Globus pallidus (tissue), 1 donor: ENCODE results near the gene CLEC10A.
"Not testable (repeated sequence)": the region's sequence is repeated elsewhere in the genome, so short reads cannot be mapped to it uniquely, and the experiment has no call there.

Experiments used
- DNase-seq: peaks from one replicate; pipeline ENCODE4 v3.0.0-alpha.2; 2015; ENCODE audit warnings: low spot score

CLEC10A gene

DNA sequence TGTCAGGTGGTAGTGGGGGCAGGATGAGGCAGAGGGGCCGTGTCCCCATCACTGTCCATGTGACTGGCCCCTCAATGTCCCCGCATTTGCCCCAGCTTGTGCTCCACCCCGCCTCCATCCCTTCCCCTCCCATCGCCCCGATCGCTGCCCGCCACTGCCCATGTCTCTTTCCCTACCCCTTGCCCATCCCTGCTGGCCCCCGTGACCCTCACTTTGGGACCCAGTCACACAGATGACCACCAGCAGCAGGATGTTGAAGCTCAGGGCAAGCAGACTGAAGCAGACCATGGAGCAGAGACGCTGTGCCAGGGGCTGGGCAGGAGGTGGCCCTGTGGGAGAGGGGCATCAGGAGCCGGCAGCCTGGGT, 28.5 kb upstream of the CLEC10A start:
- no peak for DNase-seq

GRCh38 chr17:7107795-7108559, 27.9 kb upstream of the CLEC10A start:
- no peak for DNase-seq

DNA sequence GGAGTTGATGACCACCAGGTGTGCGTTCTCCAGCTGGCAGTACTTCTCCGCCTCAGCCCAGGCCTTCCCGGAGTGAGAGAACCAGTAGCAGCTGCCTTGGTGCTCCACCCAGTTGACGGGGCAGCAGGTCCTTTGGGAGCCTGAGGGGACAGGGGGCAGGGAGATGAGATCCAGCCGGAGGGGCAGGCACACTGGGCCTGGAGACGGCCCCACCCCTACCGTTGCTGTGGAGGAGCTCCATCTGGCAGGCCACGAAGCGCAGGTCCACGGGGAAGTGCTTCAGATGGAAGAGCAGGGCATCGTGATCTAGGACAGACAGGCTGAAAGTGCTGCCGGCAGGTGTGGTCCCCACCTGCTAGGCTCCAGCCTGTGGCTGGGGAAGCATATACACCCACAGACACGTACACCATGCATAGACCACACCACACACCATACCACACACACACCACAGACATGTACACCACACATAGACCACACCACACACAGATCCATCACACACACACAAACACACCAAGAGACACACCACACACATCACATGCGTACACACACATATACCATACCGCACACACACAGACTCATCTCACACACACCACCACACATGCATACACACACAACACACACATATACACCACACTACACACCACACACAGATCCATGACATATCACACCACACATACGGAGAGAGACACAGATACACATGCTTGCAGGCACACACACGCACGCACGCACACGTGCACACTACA, 27.1 kb upstream of the CLEC10A start:
- DNase-seq = no peak

DNA sequence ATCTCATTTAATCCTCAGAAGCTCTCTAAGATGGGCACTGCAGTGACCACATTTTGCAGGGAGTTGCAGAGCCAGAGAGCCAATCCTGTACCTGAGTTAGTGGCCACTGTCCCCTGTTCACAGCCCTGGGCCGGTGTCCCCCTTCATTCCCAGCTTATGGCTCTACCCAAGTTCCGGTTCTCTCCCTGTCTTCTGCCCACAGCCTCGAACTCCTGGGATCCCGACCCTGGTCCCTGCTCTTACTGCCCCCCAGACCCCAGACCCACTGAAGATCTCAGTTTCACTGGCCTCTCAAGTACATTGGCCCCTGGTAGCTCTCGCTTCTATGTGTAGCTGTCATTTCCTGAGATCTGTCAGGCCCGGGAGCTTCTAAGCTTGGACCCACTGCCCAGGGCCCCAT, 22.4 kb upstream of the CLEC10A start:
- no peak for DNase-seq

DNA sequence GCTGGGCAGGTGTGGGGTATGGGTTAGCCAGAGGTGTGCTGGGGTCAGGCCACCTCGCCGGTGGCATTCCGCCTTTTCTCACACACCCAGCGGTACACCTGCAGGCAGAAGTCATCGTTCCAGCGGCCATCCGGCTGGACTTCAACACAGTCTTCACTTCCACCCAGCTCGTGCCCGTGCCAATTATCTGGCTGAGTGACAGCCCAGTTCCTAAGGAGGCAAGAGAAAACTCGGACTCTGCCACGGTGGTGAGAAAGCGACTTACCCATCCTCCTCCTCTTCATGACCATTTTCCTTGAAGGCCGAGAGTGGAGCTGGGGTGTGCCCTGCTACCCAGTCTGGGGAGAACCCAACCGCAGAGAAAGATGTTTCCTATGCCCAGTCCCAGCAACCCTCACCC, 21.5 kb upstream of the CLEC10A start:
- DNase-seq = no peak

GRCh38 chr17:7100641-7101379, 20.8 kb upstream of the CLEC10A start:
- DNase-seq = not testable (repeated sequence)

GRCh38 chr17:7098802-7099459, 18.9 kb upstream of the CLEC10A start:
- no peak for DNase-seq

DNA sequence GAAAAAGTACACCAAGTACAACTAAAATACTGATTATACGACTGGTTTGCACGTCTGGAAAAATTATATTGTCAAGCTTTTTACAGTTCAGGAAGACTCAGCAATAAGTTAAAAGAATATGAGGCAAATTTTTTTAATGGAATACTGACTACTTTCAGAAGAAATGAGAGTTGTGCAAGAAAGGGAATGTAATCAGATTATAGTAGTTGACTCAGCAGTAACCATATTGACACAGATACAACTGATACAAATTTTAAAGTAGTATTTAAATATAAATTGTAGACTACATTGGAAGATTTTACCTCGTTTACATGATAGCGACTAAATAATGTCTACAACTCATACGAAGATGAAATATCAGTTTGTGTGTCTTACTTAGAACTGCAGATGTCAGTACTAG, 17.9 kb upstream of the CLEC10A start:
- DNase-seq = no peak

DNA sequence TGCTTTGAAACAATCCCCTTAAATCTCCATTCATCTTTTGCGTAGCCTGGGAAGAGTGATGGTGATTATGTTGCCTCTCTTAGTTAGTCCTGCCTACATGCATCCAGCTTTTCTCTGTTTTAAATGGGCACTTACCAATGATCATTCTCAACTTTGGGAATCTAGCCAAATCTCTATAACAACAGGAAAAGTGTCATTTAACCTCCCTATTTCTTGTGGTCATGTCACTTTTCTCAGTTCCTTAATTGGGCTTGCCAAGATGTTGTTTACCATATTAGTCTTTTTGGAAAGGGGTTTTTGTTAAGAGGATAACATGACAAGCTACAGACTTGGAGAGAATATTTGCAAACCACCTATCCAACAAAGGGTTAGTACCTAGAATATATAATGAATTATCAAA, 15.6 kb upstream of the CLEC10A start:
- no peak for DNase-seq

DNA sequence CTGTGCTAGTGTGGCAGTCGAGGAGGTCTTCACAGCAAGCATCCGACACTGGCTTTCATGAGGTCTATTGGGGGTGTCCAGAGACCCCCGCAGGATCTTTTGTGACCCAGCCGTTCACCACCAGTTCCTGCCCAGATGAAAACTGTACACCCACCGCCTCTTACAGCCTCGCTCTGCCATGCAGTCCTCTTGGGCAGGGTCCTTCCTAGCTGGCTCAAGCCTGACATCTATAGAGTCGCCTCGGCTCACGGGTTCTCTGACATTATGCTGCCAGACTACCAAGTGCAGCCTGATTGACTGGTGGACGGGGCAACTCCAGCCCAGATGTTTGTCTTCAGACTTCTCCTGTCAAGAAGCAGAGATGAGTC, 14.6 kb upstream of the CLEC10A start:
- no peak for DNase-seq

DNA sequence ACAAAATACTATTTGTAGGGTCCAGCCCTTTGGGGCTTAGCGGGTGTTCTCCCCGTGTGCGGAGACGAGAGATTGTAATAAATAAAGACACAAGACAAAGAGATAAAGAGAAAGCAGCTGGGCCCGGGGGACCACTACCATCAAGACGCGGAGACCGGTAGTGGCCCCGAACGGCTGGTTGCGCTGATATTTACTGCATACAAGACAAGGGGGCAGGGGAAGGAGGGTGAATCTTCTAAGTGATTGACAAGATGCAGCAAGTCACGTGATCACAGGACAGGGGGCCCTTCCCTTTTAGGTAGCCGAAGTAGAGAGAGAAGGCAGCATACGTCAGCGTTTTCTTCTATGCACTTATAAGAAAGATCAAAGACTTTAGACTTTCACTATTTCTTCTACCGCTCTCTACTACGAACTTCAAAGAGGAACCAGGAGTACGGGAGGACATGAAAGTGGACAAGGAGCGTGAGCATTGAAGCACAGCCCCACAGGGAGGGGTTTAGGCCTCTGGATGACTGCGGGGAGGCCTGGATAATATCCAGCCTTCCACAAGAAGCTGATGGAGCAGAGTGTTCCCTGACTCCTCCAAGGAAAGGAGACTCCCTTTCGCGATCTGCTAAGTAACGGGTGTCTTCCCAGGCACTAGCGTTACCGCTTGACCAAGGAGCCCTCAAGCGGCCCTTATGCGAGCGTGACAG, 11.4 kb upstream of the CLEC10A start:
- not testable (repeated sequence) for DNase-seq

- not testable (repeated sequence) for DNase-seq
These were observed 9.5 kb upstream of the CLEC10A start for GRCh38 chr17:7089570-7089969.

- DNase-seq = not testable (repeated sequence)
These were observed 8.4 kb upstream of the CLEC10A start for GRCh38 chr17:7088442-7088841.

DNA sequence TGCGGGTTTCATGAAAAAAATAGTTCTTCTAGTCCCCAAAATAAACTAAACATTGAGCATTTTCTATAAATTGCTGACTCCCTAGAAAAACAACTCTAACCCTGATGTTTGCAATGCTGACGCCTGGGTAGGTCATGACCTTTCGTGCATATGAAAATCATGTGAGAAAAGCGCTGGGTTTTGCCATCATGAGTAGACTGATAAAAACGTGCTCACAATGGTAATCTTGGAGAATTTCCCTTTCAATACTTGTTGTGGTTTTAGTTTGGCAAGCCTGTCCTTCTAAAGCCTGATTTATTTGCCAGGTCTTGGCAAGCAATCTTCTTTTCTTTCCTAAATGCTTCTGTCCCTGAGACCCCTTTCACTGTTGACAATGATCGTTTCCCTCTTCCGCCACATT, 4.0 kb upstream of the CLEC10A start:
- DNase-seq = no peak

DNA sequence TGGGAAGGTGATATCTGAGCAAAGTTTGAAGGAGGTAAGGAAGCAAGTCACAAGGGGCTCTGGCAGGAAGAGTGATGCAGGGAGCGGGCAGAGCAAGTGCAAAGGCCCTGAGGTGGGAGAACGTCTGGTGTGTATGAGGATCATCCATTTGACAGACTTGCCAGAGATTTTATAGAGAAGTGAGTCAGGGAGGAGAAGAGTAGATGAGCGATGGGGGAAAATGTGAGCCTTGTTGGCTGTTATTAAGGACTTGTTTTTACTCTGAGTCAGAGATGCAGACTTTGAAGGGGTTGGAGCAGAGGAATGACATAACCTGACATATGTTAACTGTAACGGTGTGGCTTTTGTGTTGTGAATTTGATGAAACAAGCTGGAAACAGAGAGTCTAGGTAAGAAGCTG, 3.5 kb upstream of the CLEC10A start:
- DNase-seq = no peak

GRCh38 chr17:7081341-7082062, 1.5 kb upstream of the CLEC10A start:
- no peak for DNase-seq

- no peak for DNase-seq
These were observed 498 bp upstream of the CLEC10A start for GRCh38 chr17:7080456-7081041.

- DNase-seq = no peak
These were observed 1.3 kb downstream of the CLEC10A start for GRCh38 chr17:7078711-7079110.

DNA sequence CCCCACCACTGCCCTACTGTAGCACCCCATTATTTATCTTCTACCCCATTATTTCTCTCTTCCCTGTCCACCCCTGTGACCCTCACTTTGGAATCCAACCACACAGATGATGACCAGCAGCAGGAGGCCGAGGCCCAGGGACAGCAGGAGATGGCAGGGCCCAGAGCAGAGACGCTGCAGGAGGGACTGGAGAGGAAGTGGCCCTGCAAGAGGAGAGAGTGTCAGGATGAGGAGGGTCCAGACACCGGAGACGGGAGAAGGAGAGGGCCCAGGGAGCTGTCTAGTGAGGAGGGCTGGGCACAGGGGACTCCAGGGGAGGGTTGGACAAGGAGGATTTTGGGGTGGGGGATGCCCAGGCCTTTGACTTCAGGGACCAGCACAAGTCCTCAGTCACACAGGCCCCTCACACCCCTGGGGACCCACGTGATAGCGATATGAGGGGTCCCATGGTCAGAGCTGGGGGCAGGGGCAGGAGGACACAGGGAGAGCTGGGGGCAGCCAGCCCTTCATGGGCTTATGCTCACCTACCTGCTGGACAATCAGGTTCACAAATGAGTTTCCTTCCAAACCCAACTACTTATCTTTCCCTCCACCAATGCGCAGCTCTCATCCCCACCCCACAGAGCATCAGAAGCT, 2.0 kb downstream of the CLEC10A start:
- no peak for DNase-seq

- DNase-seq = no peak
These were observed 5.1 kb downstream of the CLEC10A start for GRCh38 chr17:7074931-7075330.
